PC-9 (cell line): ENCODE measurements around the gene MAP2K5. TPM values are rescaled to one million over a fixed set of nuclear protein-coding genes. Genes with fewer than 3 reads are reported as not detected.

Experiments used
- BruUV-seq: library from RNA; stranded (reverse); fragments of 400-500 nt; replicated peaks from 2 replicates; lab custom pipeline; 2021; lab: Mats Ljungman, UMichigan
- CTCF ChIA-PET: fragments of 300-600 bp; sonication (Branson Sonifier 250); formaldehyde crosslinking; loops from one replicate; lab custom pipeline; 2022; ENCODE audit warnings: antibody characterized with exemption; lab: Charles Lee
- POLR2A ChIA-PET: fragments of 300-600 bp; sonication (Branson Sonifier 250); formaldehyde crosslinking; loops from one replicate; lab custom pipeline; 2022; ENCODE audit warnings: antibody characterized with exemption; ENCODE audit not compliant: unreplicated experiment; lab: Charles Lee
- DNase-seq, 2 experiments: peaks; one replicate each; pipeline versions ENCODE4 v3.0.0 to v3.0.0-alpha.2; 2015 to 2022; ENCODE audit warnings: mixed read lengths in 1 of 2
- H2AFZ ChIP-seq: fragments of 200-600 bp; sonication (generic); 2 replicates; pipeline ENCODE4 v1.8.1; 2017; ENCODE audit warnings: antibody characterized with exemption
- H3F3A ChIP-seq: fragments of 200-600 bp; sonication (generic); 2 replicates; pipeline ENCODE4 v1.8.1; 2017; ENCODE audit warnings: antibody characterized with exemption, mild to moderate bottlenecking, low read depth; ENCODE audit not compliant: insufficient read depth
- H3K27ac ChIP-seq: fragments of 200-600 bp; sonication (generic); 2 replicates; pipeline ENCODE4 v1.6.1; 2016; ENCODE audit warnings: mixed run types
- H3K27me3 ChIP-seq: fragments of 200-600 bp; sonication (generic); 2 replicates; pipeline ENCODE4 v1.6.1; 2016; ENCODE audit warnings: low read depth, mixed run types; ENCODE audit not compliant: insufficient read depth
- H3K36me3 ChIP-seq: fragments of 200-600 bp; sonication (generic); 2 replicates; pipeline ENCODE4 v1.6.1; 2016; ENCODE audit warnings: low read depth, mixed run types
- H3K4me1 ChIP-seq: fragments of 200-600 bp; sonication (generic); replicated peaks from 2 replicates; pipeline ENCODE4 v1.6.1; 2016; ENCODE audit warnings: mixed run types; ENCODE audit not compliant: insufficient read depth
- H3K4me2 ChIP-seq: fragments of 200-600 bp; sonication (generic); 2 replicates; pipeline ENCODE4 v1.6.1; 2017; ENCODE audit warnings: mixed run types
- H3K4me3 ChIP-seq: fragments of 200-600 bp; sonication (generic); 2 replicates; pipeline ENCODE4 v1.6.1; 2016; ENCODE audit warnings: mixed run types
- H3K79me2 ChIP-seq: fragments of 200-600 bp; sonication (generic); 2 replicates; pipeline ENCODE4 v1.6.1; 2017; ENCODE audit warnings: low read depth, mixed run types
- H3K9me2 ChIP-seq: fragments of 200-600 bp; sonication (generic); 2 replicates; pipeline ENCODE4 v1.8.1; 2017; ENCODE audit warnings: mild to moderate bottlenecking; ENCODE audit not compliant: insufficient read depth
- H3K9me3 ChIP-seq: fragments of 200-600 bp; sonication (generic); 2 replicates; pipeline ENCODE4 v1.8.1; 2016; ENCODE audit warnings: low read depth; ENCODE audit not compliant: insufficient read depth
- H4K20me1 ChIP-seq: fragments of 200-600 bp; sonication (generic); 2 replicates; pipeline ENCODE4 v1.8.1; 2017; ENCODE audit not compliant: insufficient read depth
- EZH2 ChIP-seq: fragments of 200-600 bp; sonication (generic); IDR thresholded peaks from 2 replicates; pipeline ENCODE4 v1.8.0; 2017; ENCODE audit warnings: antibody characterized with exemption, low read depth
- intact Hi-C: fragments of 100-400 bp; cut with micrococcal nuclease; formaldehyde crosslinking; loops from one replicate; pipeline ENCODE4 v1.10.0; 2022; ENCODE audit not compliant: unreplicated experiment
- total RNA-seq: library from RNA; stranded (reverse); gene quantifications from 2 replicates; pipeline ENCODE4 v1.2.3, GENCODE V29; 2021
- TF ChIP-seq, protein P1 (sequence below): fragments of 200-600 bp; sonication (generic); conservative IDR thresholded peaks from 2 replicates; pipeline ENCODE4 v1.6.1; 2017; ENCODE audit warnings: mixed run types, antibody characterized with exemption, mild to moderate bottlenecking, moderate library complexity

MAP2K5 gene
- total RNA-seq, 1 experiment from 2014 or later, result 26.9 TPM

DNA sequence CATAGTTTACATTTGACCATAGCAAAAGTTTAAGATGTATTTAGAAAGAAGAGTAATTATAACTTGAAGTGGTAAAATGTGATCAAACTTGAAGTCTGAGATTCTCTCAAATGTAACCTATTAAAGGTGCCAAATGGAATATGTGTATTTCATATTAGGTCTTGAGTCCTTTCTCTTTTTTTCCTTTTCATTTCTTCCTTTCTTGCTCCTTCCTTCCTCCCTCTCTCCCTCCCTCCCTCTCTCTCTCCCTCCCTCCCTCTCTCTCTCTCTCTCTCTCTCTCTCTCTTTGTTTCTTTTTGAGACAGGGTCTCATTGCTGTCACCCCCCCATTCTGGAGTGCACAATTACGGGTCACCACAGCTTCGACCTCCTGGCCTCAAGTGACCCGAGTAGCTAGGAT lies 47.7 kb downstream of the MAP2K5 start:
- no peaks in the 10 kb centered on the region for H3K4me1 ChIP-seq
- TF ChIP-seq, protein P1, sequence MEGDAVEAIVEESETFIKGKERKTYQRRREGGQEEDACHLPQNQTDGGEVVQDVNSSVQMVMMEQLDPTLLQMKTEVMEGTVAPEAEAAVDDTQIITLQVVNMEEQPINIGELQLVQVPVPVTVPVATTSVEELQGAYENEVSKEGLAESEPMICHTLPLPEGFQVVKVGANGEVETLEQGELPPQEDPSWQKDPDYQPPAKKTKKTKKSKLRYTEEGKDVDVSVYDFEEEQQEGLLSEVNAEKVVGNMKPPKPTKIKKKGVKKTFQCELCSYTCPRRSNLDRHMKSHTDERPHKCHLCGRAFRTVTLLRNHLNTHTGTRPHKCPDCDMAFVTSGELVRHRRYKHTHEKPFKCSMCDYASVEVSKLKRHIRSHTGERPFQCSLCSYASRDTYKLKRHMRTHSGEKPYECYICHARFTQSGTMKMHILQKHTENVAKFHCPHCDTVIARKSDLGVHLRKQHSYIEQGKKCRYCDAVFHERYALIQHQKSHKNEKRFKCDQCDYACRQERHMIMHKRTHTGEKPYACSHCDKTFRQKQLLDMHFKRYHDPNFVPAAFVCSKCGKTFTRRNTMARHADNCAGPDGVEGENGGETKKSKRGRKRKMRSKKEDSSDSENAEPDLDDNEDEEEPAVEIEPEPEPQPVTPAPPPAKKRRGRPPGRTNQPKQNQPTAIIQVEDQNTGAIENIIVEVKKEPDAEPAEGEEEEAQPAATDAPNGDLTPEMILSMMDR, result no peak
- TF ChIP-seq EZH2, result no peak
- no TSS peak for BruUV-seq
- H3F3A ChIP-seq, result no peaks in the 10 kb centered on the region
- POLR2A ChIA-PET, result no interaction called here
- no peaks in the 10 kb centered on the region for H3K9me3 ChIP-seq
- no peak for DNase-seq
- intact Hi-C loops, result no loop called here
- no peak overlapping the region for H3K4me2 ChIP-seq
- H3K36me3 ChIP-seq, result no peaks in the 10 kb centered on the region
- no peak overlapping the region for H3K27ac ChIP-seq
- no peaks in the 10 kb centered on the region for H4K20me1 ChIP-seq
- H3K27me3 ChIP-seq, result no peaks in the 10 kb centered on the region
- H3K79me2 ChIP-seq, result no peaks in the 10 kb centered on the region
- CTCF ChIA-PET, result no interaction called here
- H3K9me2 ChIP-seq, result no peaks in the 10 kb centered on the region
- no peak overlapping the region for H2AFZ ChIP-seq
- H3K4me3 ChIP-seq, result no peak overlapping the region

DNA sequence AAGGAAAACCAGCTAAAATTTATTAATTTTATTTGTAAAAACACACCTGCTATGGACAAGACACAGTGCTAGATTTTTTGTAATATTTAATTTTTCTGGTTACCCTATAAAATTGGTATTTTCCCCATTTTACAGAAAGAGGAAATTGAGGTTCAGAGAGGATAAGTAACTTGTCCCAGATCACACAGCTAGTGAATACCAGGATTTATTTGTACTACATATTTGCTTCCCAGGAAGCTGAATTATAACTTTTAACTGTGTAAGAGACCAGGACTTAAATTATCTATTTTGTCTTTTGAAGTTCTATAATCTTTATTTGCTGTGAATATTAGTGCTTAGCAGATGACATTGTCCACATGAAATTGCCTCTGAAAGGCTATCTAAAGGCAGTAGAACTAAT lies 49.7 kb downstream of the MAP2K5 start:
- CTCF ChIA-PET, result no interaction called here
- no peak for DNase-seq
- intact Hi-C loops, result no loop called here
- Histone ChIP-seq H2AFZ (no peak overlapping the region), H3F3A (no peaks in the 10 kb centered on the region), H3K4me3 (no peak overlapping the region), H3K9me2 (no peaks in the 10 kb centered on the region), H4K20me1 (no peaks in the 10 kb centered on the region), H3K79me2 (no peaks in the 10 kb centered on the region), H3K27me3 (no peaks in the 10 kb centered on the region), H3K4me2 (no peak overlapping the region), H3K4me1 (no peaks in the 10 kb centered on the region), H3K36me3 (no peaks in the 10 kb centered on the region), H3K27ac (no peak overlapping the region), H3K9me3 (no peaks in the 10 kb centered on the region)
- TF ChIP-seq EZH2, result no peak
- TF ChIP-seq, protein P1, result no peak
- POLR2A ChIA-PET, result no interaction called here
- no TSS peak for BruUV-seq

DNA sequence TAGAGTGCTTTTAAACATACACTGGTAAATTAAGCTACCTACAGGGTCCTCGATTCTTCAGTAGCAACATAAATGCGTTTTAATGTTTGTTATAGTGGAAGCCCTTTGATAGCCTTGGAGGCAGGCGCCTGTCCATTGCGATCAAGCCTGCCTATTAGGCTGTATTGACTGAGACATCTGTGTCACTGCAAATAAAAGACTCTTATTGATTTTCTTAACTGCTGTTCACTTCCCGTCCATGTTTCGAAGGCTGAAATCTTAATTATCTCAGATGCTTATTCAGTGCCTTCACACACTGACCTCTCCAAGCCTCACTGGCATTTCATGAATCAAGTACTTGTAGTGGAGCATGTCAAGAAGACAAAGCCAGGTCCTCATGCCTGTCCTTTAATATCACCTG lies 51.1 kb downstream of the MAP2K5 start:
- no peaks in the 10 kb centered on the region for H4K20me1 ChIP-seq
- no peak for DNase-seq
- no peaks in the 10 kb centered on the region for H3K79me2 ChIP-seq
- H3K27me3 ChIP-seq, result no peaks in the 10 kb centered on the region
- H3K4me1 ChIP-seq, result no peaks in the 10 kb centered on the region
- no TSS peak for BruUV-seq
- H3K4me2 ChIP-seq, result no peak overlapping the region
- no peak overlapping the region for H2AFZ ChIP-seq
- no peak overlapping the region for H3K27ac ChIP-seq
- no peaks in the 10 kb centered on the region for H3K9me2 ChIP-seq
- H3K9me3 ChIP-seq, result no peaks in the 10 kb centered on the region
- TF ChIP-seq, protein P1, result no peak
- no peak for TF ChIP-seq EZH2
- intact Hi-C loops, result no loop called here
- CTCF ChIA-PET, result no interaction called here
- POLR2A ChIA-PET, result no interaction called here
- H3K36me3 ChIP-seq, result no peaks in the 10 kb centered on the region
- no peaks in the 10 kb centered on the region for H3F3A ChIP-seq
- H3K4me3 ChIP-seq, result no peak overlapping the region
